Keratinocyte (primary cell): ENCODE measurements around the gene KLF3. TPM values are rescaled to one million over a fixed set of nuclear protein-coding genes. Genes with fewer than 3 reads are reported as not detected.

ENCODE experiments used
- DNase-seq: peaks from one replicate; pipeline ENCODE4 v3.0.0-alpha.2; 2011; ENCODE audit warnings: low read depth, missing footprints, low spot score
- FAIRE-seq: peaks from 2 replicates; lab custom pipeline; 2011; peaks lifted over from hg19 to GRCh38; lab: Jason Lieb, UNC
- H2AFZ ChIP-seq: 2 replicates; pipeline ENCODE4 v1.6.0; 2012; ENCODE audit warnings: low read length, control low read depth, inconsistent platforms; ENCODE audit not compliant: control insufficient read depth
- H3K27ac ChIP-seq: 2 replicates; pipeline ENCODE4 v1.5.1; 2011; ENCODE audit warnings: low read length; ENCODE audit not compliant: control insufficient read depth, insufficient read depth
- H3K27me3 ChIP-seq: 3 replicates; pipeline ENCODE4 v1.6.0; 2011; ENCODE audit warnings: low read length; ENCODE audit not compliant: control insufficient read depth, insufficient read depth; ENCODE audit errors: extremely low read depth
- H3K36me3 ChIP-seq, 2 experiments: 2 replicates in 1 of 2; 3 replicates in 1 of 2; pipeline ENCODE4 v1.5.1; 2011; ENCODE audit warnings: low read length in 2 of 2, mild to moderate bottlenecking in 1 of 2; ENCODE audit not compliant: control insufficient read depth in 2 of 2, insufficient read depth in 2 of 2; ENCODE audit errors: extremely low read depth in 1 of 2
- H3K4me1 ChIP-seq: 3 replicates; pipeline ENCODE4 v1.5.1; 2011; ENCODE audit warnings: low read length; ENCODE audit not compliant: control insufficient read depth, insufficient read depth; ENCODE audit errors: extremely low read depth
- H3K4me2 ChIP-seq: 3 replicates; pipeline ENCODE4 v1.6.0; 2011; ENCODE audit warnings: low read depth, low read length; ENCODE audit not compliant: control insufficient read depth, insufficient read depth; ENCODE audit errors: extremely low read depth
- H3K4me3 ChIP-seq, 3 experiments: fragments of 200-600 bp in 1 of 3; sonication (generic) in 1 of 3; 2 replicates in 2 of 3; 3 replicates in 1 of 3; pipeline ENCODE4 v1.5.1; 2011 to 2016; ENCODE audit warnings: low read length in 3 of 3, mild to moderate bottlenecking in 3 of 3, control low read depth in 2 of 3, inconsistent platforms in 1 of 3, low read depth in 1 of 3, mixed read lengths in 1 of 3, mixed run types in 1 of 3, moderate library complexity in 1 of 3; ENCODE audit not compliant: control insufficient read depth in 2 of 3, insufficient read depth in 2 of 3; ENCODE audit errors: extremely low read depth in 1 of 3
- H3K79me2 ChIP-seq: 2 replicates; pipeline ENCODE4 v1.6.0; 2012; ENCODE audit warnings: low read length; ENCODE audit not compliant: control insufficient read depth, insufficient read depth
- H3K9ac ChIP-seq: 3 replicates; pipeline ENCODE4 v1.6.0; 2011; ENCODE audit warnings: low read length; ENCODE audit not compliant: control insufficient read depth, insufficient read depth; ENCODE audit errors: extremely low read depth
- H3K9me1 ChIP-seq: 3 replicates; pipeline ENCODE4 v1.6.0; 2011; ENCODE audit warnings: low read length; ENCODE audit not compliant: control insufficient read depth, insufficient read depth; ENCODE audit errors: extremely low read depth
- H3K9me3 ChIP-seq: 2 replicates; pipeline ENCODE4 v1.5.1; 2012; ENCODE audit warnings: low read depth, low read length; ENCODE audit not compliant: control insufficient read depth
- H4K20me1 ChIP-seq: 3 replicates; pipeline ENCODE4 v1.6.0; 2011; ENCODE audit warnings: low read length; ENCODE audit not compliant: control insufficient read depth, insufficient read depth; ENCODE audit errors: extremely low read depth
- CTCF ChIP-seq, 3 experiments: IDR thresholded peaks in 1 of 3; conservative IDR thresholded peaks in 1 of 3; optimal IDR thresholded peaks in 1 of 3; 2 replicates in 2 of 3; 3 replicates in 1 of 3; pipeline versions ENCODE3 to v1.5.1; 2011; ENCODE audit warnings: low read length in 3 of 3, mild to moderate bottlenecking in 3 of 3, moderate library complexity in 2 of 3, control low read depth in 1 of 3, inconsistent platforms in 1 of 3; ENCODE audit not compliant: insufficient read depth in 2 of 3; ENCODE audit errors: extremely low read depth in 1 of 3
- EZH2 ChIP-seq: IDR thresholded peaks from one replicate; pipeline ENCODE4 v1.6.1; 2012; ENCODE audit warnings: inconsistent platforms, mild to moderate bottlenecking, low read length, moderate library complexity
- dilution Hi-C: fragments of 300-500 bp; cut with MboI; formaldehyde crosslinking; loops from one replicate; pipeline ENCODE4 v1.7.0; 2020; ENCODE audit warnings: low sequenced_read_pairs; ENCODE audit not compliant: extremely low pct_ligation_motif_present
- polyA plus RNA-seq, 5 experiments: library from polyadenylated mRNA; depleted of rRNA in 3 of 5; stranded (reverse) in 3 of 5; stranded (forward) in 1 of 5; unstranded in 1 of 5; fragments of >200 nt; gene quantifications; 1 replicate in 1 of 5; 2 replicates in 3 of 5; 3 replicates in 1 of 5; pipeline versions ENCODE4 v1.2.1 to v1.2.3, GENCODE V29; 2011 to 2012; ENCODE audit warnings: missing spikeins in 2 of 5, low read depth in 1 of 5, low replicate concordance in 1 of 5

Gene KLF3
- polyA plus RNA-seq, 1 donor (not counting 4 experiments of a cell fraction or from before 2014, with no cell fraction given), result 39.9 TPM

GRCh38 chr4:38671592-38671940 is 7.6 kb downstream of the KLF3 start:
- H2AFZ ChIP-seq, result no peak overlapping the region
- dilution Hi-C loops, result no loop called here
- H3K9ac ChIP-seq, result peak overlapping the region; percentile 71
- H3K27ac ChIP-seq, result peak overlapping the region; percentile 75
- no peak for TF ChIP-seq CTCF (optimal IDR thresholded peaks at IDR 0.05 in 1 of 3, IDR thresholded peaks at IDR 0.05 in 1 of 3, conservative IDR thresholded peaks at IDR 0.05 in 1 of 3; ENCODE audit: extremely low read depth in 1 of 3, insufficient read depth in 2 of 3, low read length in 3 of 3)
- no peak for TF ChIP-seq EZH2
- no peak for FAIRE-seq
- H3K4me3 ChIP-seq, result peak overlapping the region in 2 of 3 experiments; percentile 39 to 62
- peaks cover 0 to 21% of the 10 kb centered on the region in 2 experiments for H3K36me3 ChIP-seq
- peaks cover 92% of the 10 kb centered on the region for H3K79me2 ChIP-seq
- peak overlapping the region; percentile 92 for H3K4me2 ChIP-seq
- no peaks in the 10 kb centered on the region for H3K9me3 ChIP-seq
- H3K9me1 ChIP-seq, result peaks cover 11% of the 10 kb centered on the region
- H4K20me1 ChIP-seq, result peaks cover 16% of the 10 kb centered on the region
- H3K4me1 ChIP-seq, result peaks cover 80% of the 10 kb centered on the region
- DNase-seq, result no peak
- no peaks in the 10 kb centered on the region for H3K27me3 ChIP-seq

- Histone ChIP-seq H3K9me3 (no peaks in the 10 kb centered on the region), H3K9me1 (peaks cover 11% of the 10 kb centered on the region), H3K4me2 (peak overlapping the region; percentile 92), H3K27me3 (no peaks in the 10 kb centered on the region), H3K36me3 (peaks cover 0 to 21% of the 10 kb centered on the region in 2 experiments), H2AFZ (no peak overlapping the region), H3K27ac (peak overlapping the region; percentile 75), H4K20me1 (peaks cover 16% of the 10 kb centered on the region), H3K79me2 (peaks cover 93% of the 10 kb centered on the region), H3K9ac (peak overlapping the region; percentile 71), H3K4me3 (peak overlapping the region in 1 of 3 experiments; percentile 62), H3K4me1 (peaks cover 80% of the 10 kb centered on the region)
- TF ChIP-seq CTCF (optimal IDR thresholded peaks at IDR 0.05 in 1 of 3, IDR thresholded peaks at IDR 0.05 in 1 of 3, conservative IDR thresholded peaks at IDR 0.05 in 1 of 3; ENCODE audit: extremely low read depth in 1 of 3, insufficient read depth in 2 of 3, low read length in 3 of 3) (no peak), EZH2 (no peak)
- FAIRE-seq (no peak), DNase-seq (no peak)
- dilution Hi-C loops, result no loop called here
Observed at GRCh38 chr4:38672074-38672396, 8.0 kb downstream of the KLF3 start.
